GM10266 (cell line): ENCODE data around the gene GLT6D1.

Source experiments
- DNase-seq: peaks from one replicate; pipeline ENCODE4 v3.0.0; 2012; ENCODE audit errors: extremely low spot score
- TF ChIP-seq, protein P1 (sequence below): IDR thresholded peaks from 2 replicates; pipeline ENCODE4 v1.5.1; 2012; ENCODE audit warnings: mild to moderate bottlenecking, low read depth; ENCODE audit not compliant: control insufficient read depth, insufficient read depth; ENCODE audit errors: missing control alignments

Gene GLT6D1

DNA sequence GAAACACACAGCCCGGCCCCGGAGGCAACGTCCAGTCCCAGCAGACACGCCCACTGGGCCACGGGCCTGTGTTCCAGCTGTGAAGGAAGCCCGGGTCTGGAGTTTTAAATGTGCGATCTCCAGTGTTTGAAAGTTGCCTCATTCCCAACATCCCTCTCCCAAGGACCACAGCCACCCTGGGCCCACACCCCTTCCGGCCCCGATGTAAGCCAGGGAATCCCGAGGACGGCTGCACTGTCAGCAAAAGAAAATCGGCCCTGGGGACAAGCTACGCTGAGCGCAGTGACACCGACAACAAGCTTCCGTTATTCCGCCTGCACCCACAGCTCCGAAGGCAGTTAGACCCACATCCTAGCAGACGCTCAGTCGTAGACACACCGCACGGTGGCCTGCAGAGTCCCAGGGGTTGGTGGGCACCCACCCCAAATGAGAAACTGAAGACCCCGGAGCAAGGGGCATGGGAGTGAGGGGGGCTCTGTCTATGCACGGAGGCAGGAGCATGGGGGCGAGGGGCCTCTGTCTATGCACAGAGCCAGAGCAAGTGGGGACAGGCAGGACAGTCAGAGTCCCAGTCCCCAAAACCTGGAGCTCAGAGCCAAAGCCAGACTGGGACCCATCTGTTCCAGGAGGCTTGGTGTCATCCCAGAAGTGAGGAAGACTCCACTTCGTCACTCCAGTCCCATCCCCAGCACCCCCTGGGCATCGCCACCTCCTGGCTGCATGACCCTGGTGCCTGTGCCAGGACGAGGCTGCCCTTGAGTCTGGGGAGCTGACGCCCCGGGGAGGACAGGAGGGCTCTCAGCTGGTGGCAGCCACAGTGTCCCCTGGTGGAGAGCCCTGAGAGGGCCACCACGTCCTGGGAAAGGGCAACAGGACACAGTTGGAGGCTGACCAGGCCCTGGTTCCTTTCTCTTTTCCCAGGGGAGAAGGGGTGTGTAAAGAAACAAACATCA lies 23.4 kb downstream of the GLT6D1 start:
- TF ChIP-seq, protein P1, sequence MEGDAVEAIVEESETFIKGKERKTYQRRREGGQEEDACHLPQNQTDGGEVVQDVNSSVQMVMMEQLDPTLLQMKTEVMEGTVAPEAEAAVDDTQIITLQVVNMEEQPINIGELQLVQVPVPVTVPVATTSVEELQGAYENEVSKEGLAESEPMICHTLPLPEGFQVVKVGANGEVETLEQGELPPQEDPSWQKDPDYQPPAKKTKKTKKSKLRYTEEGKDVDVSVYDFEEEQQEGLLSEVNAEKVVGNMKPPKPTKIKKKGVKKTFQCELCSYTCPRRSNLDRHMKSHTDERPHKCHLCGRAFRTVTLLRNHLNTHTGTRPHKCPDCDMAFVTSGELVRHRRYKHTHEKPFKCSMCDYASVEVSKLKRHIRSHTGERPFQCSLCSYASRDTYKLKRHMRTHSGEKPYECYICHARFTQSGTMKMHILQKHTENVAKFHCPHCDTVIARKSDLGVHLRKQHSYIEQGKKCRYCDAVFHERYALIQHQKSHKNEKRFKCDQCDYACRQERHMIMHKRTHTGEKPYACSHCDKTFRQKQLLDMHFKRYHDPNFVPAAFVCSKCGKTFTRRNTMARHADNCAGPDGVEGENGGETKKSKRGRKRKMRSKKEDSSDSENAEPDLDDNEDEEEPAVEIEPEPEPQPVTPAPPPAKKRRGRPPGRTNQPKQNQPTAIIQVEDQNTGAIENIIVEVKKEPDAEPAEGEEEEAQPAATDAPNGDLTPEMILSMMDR, result no peak
- no peak for DNase-seq

DNA sequence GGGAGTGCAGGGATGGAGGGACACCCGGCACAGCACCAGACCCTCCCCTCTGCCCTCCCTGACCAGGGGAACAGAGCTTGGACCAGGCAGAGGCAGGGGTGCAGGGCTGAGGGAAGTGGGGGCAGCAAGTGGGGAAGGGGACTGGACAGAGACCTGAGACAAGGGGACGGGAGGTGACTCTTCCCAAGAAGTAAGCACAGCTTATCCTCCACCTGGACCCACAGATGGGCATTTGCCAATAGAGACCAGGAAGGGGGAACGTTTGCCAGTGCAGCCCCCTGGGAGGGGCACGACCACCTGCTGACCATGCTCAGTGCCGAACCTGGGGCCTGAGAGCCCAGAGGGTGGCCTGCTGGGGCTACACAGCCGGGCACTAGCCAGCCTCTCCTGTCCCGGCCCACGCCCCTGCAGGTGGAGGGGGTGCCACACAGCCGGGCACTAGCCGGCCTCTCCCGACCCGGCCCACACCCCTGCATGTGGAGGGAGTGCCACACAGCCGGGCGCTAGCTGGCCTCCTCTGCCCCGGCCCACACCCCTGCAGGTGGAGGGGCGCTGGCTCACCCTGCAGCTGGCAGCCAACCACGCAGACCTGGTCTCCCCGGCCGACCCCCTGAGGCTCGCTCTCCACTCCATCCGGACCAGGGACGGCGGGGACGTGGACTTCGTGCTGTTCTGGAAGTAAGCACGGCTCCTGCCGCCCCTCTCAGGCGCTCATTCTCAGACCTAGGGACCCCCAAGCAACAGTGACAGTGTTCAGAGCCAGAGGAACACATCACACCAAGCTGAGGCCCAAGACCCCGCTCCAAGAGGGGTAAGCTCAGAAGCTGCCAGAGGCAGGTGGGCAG lies 24.3 kb downstream of the GLT6D1 start:
- TF ChIP-seq, protein P1, result no peak
- no peak for DNase-seq

DNA sequence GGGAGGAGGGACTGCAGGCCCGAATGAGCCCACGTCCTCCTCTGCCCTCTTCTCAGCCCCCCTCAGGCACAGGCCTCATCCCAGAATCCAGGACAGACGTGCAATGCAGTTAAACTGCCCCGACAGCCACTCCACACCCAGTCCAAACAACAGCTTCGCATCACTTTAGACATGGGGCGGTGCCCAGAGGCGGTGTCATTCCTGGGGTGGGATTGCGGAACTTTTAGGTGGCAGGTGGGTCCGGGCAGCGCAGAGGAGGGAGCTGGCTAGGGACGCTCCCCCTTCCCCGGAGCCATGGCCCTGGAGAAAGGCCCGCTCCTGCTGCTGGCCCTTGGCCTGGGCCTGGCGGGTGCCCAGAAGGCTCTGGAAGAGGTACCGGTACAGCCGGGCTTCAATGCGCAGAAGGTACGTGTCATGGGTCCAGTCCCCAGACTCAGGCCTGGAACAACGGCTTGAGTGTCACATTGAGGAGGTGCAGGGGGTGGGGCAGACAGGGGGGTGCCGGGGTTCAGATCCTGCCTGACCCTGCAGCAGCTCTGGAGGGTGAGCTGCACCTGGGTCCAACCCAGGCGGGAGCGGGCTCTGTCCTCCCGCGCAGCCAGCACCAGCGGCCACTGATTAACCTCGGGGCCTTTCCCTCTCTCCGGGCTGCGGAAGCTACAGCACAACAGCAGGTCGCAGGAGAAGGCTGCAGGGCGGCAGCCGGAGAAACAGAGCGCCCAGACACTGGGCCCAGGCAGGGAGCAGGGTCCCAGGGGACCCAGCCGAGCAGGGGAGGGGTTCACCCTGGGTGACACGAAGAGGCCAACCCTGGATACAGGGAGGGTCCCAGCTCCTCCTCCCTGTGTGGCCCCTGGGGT lies 25.2 kb downstream of the GLT6D1 start:
- TF ChIP-seq, protein P1, result no peak

DNA sequence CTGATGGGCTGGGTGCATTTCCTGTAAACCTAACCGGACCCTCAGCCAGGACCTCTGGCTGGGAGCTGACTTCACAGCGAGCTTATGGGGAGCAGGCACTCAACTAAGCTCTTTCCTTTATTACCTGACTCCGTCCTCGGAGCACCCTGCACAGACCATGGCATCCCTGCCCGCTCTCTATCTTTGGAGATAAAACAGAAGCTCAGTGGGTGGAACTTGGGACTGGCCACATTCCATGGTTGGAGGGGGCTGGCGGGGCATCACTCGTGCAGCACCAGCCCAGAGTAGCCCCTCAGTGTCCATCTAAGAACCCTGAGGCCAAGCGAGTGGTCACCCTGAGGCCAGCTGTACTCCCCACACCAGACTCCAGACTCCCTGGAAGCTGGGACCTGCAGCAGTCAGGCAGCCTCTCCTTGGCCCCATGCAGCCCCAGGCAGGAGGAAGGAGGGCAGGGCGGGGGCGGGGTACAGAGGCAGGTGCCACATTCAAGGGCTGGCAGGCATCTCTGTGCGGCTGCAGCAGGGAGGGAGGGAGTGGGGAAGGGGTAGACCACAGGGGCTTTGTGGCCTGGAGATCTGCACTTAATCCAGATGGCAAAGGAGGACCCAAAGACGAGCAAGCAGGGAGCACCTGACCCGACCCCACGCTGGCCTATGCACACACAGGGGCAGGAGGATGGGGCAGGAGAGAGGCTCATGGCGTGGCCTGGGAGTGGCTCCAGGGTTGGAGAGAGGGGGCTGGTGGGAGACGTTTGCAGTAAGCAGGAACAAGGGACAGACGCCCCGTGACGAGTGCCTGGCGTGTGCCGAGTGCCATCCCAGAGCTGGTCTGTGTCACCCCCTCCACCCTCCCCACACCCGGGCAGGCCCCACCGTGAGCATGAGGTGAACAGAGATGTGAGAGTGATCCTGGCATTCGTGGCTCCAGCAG lies 26.1 kb downstream of the GLT6D1 start:
- DNase-seq, result no peak
- TF ChIP-seq, protein P1, result no peak

More for the DNA sequence above, 25.2 kb downstream of the GLT6D1 start:
- DNase-seq, result peak; percentile 15

DNA sequence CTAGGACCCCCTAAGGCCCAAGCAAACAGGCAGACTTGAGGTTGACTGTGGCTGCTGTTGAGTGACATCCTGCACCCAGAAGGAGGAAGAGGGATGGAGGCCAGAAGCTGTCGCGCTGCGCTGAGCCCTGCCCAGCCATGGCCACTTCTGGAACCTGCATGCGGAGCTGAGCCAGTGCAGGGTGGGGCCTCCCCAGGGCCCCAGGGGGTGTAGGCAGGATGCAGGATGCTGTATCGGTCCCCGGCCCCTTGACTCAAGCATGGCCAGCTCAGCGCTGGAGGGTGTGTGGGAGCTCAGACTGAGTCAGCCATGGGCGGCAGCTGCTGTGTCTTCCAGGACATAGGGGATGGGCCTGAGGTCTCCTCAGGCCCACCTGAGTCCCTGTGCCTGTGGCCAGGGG lies 26.9 kb downstream of the GLT6D1 start:
- TF ChIP-seq, protein P1, result no peak
- DNase-seq, result no peak

DNA sequence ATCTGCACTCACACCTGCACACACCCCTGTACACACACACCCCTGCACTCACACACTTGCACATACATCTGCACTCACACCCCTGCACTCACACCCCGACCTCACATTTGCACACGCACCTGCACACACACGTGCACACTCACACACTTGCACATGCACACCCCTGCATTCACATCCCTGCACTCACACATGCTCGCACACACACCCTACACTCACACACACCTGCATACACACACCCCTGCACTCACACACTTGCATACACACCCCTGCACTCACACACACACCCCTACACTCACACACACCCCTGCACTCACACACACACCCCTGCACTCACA lies 27.5 kb downstream of the GLT6D1 start:
- no peak for DNase-seq
- TF ChIP-seq, protein P1, result no peak
